Hematopoietic multipotent progenitor cell treated with erythropoietin and hydrocortisone succinate and interleukin-3 and kit ligand, for 4 days (in vitro differentiated cells): ENCODE measurements around the gene OR5A1.
"Not testable (repeated sequence)": the region's sequence is repeated elsewhere in the genome, so short reads cannot be mapped to it uniquely, and the experiment has no call there.

Experiments used
- DNase-seq: peaks from one replicate; pipeline ENCODE4 v3.0.0-alpha.2; 2015

Gene OR5A1

GRCh38 chr11:59436169-59436568 is at the start of gene OR5A1:
Gene OR5A1 (plus strand): TSS chr11:59436469. CDS start chr11:59443169, 6,700 bp downstream.
- DNase-seq = no peak

GRCh38 chr11:59394186-59394585 is 42.1 kb upstream of the OR5A1 start:
- no peak for DNase-seq

GRCh38 chr11:59400461-59401261 is 35.6 kb upstream of the OR5A1 start:
- no peak for DNase-seq

- no peak for DNase-seq
Measured at GRCh38 chr11:59401262-59401552, 35.1 kb upstream of the OR5A1 start.

- DNase-seq = peak; percentile 10
Measured at GRCh38 chr11:59403546-59403945, 32.7 kb upstream of the OR5A1 start.

GRCh38 chr11:59413646-59414045 is 22.6 kb upstream of the OR5A1 start:
- DNase-seq = peak; percentile 77

GRCh38 chr11:59415111-59415510 is 21.2 kb upstream of the OR5A1 start:
- DNase-seq = peak; percentile 13

GRCh38 chr11:59416613-59417012 is 19.7 kb upstream of the OR5A1 start:
- DNase-seq = peak; percentile 16

GRCh38 chr11:59417023-59417422 is 19.2 kb upstream of the OR5A1 start:
- DNase-seq = peak; percentile 10

GRCh38 chr11:59418156-59418555 is 18.1 kb upstream of the OR5A1 start:
- DNase-seq = no peak

GRCh38 chr11:59423835-59424234 is 12.4 kb upstream of the OR5A1 start:
- DNase-seq = no peak

GRCh38 chr11:59425131-59425530 is 11.1 kb upstream of the OR5A1 start:
- no peak for DNase-seq

GRCh38 chr11:59426361-59427067 is 9.8 kb upstream of the OR5A1 start, which contains the start of gene OR5A2:
Gene OR5A2 (minus strand): TSS chr11:59426413. CDS start chr11:59422953, 3,460 bp downstream.
- no peak for DNase-seq

GRCh38 chr11:59427068-59427382 is 9.2 kb upstream of the OR5A1 start:
- no peak for DNase-seq

GRCh38 chr11:59429924-59430516 is 6.2 kb upstream of the OR5A1 start:
- DNase-seq = peak; percentile 81

- DNase-seq = no peak
Measured at GRCh38 chr11:59437770-59438169, 1.5 kb downstream of the OR5A1 start.

GRCh38 chr11:59445624-59446023 is 9.4 kb downstream of the OR5A1 start:
- not testable (repeated sequence) for DNase-seq

GRCh38 chr11:59448484-59448883 is 12.2 kb downstream of the OR5A1 start:
- DNase-seq = no peak

- no peak for DNase-seq
Measured at GRCh38 chr11:59456661-59457060, 20.4 kb downstream of the OR5A1 start, which contains the start of gene OR4D6. Gene OR4D6 (plus strand): TSS chr11:59456961. CDS start chr11:59456961, 0 bp downstream.

GRCh38 chr11:59459916-59460315 is 23.6 kb downstream of the OR5A1 start:
- DNase-seq = no peak

- DNase-seq = no peak
Measured at GRCh38 chr11:59463190-59463641, 26.9 kb downstream of the OR5A1 start.

- DNase-seq = no peak
Measured at GRCh38 chr11:59473015-59473414, 36.7 kb downstream of the OR5A1 start, which contains the start of gene OR4D10. Gene OR4D10 (plus strand): TSS chr11:59473315. CDS start chr11:59477430, 4,115 bp downstream.

GRCh38 chr11:59475176-59475575 is 38.9 kb downstream of the OR5A1 start:
- DNase-seq = no peak

- no peak for DNase-seq
Measured at GRCh38 chr11:59479906-59480305, 43.6 kb downstream of the OR5A1 start.
